ENCODE measurements around the gene PRIM2.
"Not testable (repeated sequence)": the region's sequence is repeated elsewhere in the genome, so short reads cannot be mapped to it uniquely, and the experiment has no call there.

Gene PRIM2

DNA sequence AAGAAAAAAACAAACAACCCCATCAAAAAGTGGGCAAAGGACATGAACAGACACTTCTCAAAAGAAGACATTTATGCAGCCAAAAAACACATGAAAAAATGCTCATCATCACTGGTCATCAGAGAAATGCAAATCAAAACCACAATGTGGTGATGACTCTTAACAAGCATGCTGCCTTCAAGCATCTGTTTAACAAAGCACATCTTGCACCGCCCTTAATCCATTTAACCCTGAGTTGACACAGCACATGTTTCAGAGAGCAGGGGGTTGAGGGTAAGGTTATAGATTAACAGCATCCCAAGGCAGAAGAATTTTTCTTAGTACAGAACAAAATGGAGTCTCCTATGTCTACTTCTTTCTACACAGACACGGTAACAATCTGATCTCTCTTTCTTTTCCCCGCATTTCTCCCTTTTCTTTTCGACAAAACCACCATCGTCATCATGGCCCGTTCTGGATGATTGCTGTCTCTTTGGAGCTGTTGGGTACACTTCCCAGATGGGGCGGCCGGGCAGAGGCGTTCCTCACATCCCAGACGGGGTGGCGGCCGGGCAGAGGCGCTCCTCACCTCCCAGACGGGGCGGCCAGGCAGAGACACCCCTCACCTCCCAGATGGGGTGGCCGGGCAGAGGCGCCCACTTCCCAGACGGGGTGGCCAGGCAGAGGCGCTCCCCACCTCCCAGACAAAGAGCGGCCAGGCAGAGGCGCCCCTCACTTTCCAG is 7.2 kb upstream of the PRIM2 start:
- not testable (repeated sequence) for DNase-seq

DNA sequence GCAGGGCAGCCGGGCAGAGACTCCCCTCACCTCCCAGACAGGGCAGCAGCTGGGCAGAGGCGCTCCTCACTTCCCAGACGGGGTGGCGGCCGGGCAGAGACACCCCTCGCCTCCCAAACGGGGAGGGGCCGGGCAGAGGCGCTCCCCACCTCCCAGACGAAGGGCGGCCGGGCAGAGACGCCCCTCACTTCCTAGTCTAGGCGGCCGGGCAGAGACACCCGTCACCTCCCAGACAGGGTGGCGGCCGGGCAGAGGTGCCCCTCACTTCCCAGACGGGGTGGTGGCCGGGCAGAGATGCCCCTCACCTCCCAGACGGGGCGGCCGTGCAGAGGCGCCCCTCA is 6.6 kb upstream of the PRIM2 start:
- no peak for DNase-seq

DNA sequence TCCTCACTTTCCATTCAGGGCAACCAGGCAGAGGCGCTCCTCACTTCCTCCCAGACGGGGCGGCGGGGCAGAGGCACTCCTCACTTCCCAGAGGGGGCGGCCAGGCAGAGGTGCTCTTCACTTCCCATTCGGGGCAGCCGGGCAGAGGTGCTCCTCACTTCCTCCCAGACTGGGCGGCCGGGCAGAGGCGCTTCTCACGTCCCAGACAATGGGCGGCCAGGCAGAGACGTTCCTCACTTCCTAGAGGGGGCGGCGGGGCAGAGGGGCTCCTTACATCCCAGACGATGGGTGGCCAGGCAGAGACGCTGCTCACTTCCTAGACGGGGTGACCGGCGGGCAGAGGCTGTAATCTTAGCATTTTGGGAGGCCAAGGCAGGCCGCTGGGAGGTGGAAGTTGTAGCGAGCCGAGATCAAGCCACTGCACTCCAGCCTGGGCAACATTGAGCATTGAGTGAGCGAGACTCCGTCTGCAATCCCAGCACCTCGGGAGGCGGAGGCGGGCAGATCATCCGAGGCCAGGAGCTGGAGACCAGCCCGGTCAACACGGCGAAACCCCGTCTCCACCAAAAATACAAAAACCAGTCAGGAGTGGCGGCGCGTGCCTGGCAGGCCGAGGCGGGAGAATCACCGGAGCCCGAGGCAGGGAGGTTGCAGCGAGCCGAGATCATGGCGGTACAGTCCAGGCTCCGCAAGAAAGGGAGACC is 6.0 kb upstream of the PRIM2 start:
- not testable (repeated sequence) for DNase-seq

DNA sequence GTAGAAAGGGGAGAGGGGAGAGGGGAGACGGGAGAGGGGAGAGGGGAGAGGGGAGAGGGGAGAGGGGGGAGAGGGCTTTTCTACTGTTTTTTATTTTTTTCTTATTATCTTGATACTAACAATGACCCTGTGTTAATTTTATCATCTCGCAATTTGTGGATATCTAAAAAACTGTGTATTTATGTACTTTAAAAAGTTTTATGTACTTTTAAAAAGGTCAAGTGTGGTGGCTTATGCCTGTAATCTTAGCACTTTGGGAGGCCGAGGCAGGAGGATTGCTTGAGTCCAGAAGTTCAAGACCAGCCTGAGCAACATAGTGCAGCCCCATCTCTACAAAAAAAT is 5.5 kb upstream of the PRIM2 start:
- no peak for DNase-seq

DNA sequence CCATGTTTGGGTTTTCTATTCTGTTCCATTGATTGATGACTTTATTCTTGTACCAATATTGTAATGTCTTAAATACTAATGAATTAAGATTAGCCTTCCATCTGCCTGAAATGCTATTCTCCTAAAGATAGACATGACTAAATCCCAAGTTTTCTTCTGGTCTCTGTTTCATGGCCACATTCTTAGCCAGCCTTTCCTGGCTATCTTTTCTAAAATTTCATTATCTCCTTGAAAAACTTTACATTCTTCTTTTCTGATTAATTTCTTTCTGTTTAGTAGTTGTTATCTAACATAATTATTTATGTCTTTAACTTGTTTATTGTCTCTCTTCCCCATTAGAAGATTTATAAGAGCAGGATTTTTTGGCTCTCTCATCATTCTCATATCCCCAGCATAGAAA is 4.4 kb upstream of the PRIM2 start:
- DNase-seq = no peak

DNA sequence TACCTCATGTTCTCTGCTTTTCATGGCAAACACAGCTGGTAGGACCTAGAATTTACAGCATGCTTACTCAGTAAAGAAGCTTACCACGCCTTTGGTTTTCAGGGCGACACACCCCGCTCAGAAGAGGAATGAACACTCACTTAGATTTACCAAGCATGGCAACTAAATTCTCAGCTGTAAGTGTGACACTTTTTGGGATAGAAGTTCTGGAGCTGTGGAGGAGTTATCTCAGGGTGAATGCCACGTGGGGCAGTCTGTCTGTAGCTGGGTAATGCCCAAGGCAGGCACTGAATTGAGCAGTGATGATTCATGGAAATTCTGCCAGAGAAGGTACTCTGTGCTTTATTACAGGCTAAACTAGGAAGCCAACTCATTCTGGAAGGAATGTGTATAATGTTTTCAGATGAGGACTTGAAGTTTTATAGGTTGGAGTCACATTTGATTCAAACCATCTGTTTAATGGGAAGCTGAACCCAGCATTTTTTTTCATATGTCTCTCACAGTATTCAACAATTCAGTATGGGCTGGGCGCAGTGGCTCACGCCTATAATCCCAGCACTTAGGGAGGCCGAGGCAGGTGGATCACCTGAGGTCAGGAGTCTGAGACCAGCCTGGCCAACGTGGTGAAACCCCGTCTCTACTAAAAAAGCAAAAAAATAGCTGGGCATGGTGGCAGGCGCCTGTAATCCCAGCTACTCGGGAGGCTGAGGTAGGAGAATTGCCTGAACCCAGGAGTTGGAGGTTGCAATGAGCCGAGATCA is 3.5 kb upstream of the PRIM2 start:
- no peak for DNase-seq

DNA sequence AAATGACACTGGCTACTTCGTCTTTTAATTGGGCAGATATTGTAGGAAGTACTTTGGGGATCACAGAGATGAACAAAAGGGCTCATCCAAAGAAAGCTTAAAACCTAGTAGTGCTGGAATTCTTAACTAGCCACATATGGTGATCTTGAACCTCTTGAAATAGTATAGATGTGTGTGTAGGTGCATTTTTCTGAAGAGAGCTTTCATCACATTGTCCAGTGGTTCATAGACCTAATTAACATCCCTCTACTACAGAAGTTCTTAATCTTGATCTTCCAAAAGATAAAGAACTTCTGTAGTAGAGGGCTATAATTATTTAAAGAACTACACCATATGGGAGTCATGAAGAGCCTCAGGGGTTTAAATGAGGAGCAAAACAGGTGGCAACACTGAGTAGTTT is 2.3 kb upstream of the PRIM2 start:
- DNase-seq = no peak

DNA sequence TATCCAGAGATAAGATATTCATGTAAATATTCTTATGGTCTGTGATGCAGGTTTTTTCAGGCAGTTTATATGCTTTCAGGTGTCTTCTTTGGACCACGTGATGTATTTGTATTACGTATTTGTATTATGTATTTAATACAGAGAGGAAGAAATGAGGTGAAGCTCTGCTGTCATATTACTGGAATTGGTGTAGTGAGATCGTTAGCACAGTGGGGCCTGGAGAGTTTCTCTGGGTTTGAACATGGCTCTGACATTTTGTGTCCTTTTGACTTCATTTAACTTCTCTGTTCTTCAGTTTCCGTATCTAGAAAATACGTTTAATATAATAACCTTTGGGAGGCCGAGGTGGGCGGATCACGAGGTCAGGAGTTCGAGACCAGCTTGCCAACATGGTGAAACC is 1.6 kb upstream of the PRIM2 start:
- no peak for DNase-seq

DNA sequence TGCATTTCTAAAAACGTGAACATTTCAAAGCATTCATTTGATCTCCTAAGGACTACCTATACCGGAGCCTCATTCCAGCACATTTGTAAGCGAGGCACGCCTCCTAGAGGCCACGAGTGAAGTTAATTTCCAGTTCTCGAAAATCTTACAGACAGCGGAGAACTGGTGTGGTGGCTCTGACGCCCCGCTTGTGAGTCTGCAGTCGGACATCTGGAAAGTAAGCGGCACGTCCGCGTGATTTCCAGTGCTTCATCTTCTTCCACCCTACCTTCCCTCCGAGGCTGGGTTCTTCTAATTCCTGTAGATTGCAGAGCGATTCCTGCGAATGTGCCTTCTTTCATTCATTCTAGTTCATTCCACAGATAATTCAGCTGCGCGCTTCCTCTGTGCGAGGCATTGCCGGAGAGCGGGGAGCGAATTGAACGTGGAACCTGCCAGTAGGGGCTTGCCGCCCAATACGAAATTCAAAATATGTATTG is 810 bp upstream of the PRIM2 start:
- peak; percentile 53 for DNase-seq

DNA sequence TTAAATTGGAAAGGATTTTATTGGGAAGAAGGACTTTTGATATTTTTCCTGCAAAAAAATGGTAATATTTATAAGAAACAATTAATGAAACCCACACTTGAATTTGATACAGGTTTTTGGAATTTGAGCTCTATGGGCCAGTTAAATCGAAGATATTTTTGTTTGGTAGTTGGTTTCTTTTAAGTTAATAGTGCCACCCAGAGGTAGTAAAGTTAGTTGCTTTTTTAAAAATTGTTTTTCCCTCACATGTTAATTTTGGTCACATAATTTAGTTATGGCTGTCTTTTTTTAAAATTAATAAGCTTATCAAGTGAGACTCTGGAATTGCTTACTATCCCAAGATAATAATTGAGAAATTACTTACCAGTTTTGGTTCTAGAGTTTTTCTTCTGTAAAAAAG is 7.1 kb downstream of the PRIM2 start:
- DNase-seq = no peak

DNA sequence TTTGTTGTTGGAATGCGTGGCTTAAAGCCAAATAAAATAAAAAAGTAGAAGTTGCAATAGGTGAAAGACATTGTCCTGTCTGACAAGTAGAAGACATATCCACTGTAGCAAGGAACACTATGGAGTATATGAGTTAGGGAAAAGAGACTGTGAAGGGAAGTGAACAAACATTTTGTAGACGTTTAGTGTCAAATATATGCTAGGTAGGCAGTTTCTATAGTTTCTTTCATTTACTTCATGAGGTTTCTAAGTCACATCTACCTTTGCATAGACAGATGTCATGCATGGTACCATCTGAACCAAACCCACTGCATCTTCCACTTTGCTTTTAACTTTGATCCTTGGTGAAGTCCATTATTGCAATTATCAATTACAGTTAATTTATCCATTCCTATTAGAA is 9.9 kb downstream of the PRIM2 start:
- DNase-seq = no peak

DNA sequence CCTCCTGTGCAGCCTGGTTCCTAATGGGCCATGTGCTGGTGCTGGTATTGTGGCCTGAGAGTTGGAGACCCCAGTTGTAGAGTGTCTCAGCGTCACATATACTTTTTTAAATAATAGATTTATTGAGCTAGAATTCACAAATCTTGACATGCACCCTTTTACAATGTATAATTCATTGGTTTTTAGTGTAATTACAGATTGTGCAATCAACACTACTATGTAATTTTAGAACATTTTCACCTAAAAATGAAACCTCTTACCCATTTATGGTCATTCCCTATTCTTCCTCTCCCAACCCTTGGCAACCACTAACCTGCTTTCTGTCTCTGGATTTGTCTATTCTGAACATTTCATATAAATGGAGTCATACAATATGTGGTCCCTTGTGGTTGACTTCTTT is 10.6 kb downstream of the PRIM2 start:
- DNase-seq = no peak

DNA sequence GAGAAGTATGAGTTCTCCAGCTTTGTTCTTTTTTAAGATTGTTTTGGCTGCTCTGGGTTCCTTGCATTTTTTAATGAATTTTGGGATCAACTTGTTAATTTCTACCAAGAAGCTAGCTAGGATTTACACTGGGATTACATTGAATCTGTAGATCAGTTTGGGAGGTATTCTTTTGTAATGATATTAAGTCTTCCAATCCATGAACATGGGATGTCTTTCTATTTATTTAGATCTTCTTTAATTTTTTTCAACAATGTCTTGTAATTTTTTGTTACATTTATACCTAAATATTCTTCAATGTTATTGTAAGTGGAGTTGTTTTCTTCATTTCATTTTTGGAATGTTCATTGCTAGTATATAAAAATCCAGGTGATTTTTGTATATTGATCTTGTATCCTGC is 12.5 kb downstream of the PRIM2 start:
- DNase-seq = no peak

DNA sequence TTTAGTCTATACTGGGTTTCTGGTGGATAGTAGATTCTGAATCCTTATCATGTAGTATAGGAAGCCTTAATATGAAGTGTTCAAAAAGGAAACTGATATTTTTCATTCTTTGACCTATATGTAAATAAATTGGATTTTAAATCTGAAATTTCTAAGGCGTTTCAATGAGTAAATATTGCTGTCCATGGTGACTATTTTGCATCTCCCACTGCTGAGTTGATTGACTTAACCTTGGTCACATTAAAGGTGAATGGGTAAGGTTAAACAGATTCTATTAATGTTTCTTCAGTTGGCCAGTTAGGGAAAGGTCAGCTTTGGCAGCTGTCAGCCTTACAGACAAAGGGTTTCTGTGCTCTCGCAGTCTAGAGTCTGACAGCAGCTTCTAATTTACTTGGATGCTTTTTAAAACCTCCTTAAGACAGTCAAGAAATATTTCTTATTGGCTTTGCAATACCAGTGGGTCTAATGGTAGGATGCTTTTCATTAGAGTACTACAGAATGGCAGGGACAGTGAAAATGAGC is 24.8 kb downstream of the PRIM2 start:
- DNase-seq = no peak

DNA sequence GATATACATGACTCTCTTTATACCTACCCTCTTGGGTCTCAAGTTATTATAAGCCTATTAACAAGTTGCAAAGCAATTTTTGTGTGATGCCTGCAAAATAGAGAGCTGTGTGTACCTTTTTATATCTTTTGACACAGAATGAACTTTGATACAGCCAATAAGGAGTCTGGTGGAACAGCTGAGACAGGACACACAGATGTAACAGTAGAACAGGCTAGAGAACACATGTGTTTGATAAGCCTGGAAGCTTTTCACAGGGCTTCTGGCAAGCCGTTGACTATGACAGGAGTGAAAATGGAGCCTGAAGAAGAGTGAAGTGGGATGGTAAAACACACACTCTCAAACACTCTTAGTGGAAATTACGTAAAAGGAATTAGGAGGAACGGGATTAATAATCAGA is 25.9 kb downstream of the PRIM2 start:
- DNase-seq = not testable (repeated sequence)

DNA sequence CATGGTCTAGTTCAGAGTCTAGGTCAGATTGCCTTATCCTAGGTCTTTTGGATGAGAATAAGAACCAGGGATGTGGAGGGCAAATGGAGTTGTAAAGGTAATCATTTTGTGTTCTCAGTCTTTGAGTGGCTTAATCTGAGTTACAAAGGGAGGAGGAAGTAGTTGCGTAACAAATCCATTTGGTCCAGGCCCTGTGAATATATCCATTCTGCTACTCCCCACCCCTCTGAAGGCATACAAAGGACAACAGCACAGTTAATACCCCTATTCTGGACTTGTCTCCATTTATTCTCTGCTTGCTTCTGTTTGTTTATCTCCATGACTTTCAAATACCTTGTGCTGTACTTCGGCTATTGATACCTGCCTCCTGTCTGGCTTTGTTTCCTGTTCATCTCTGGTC is 29.3 kb downstream of the PRIM2 start:
- DNase-seq = not testable (repeated sequence)

DNA sequence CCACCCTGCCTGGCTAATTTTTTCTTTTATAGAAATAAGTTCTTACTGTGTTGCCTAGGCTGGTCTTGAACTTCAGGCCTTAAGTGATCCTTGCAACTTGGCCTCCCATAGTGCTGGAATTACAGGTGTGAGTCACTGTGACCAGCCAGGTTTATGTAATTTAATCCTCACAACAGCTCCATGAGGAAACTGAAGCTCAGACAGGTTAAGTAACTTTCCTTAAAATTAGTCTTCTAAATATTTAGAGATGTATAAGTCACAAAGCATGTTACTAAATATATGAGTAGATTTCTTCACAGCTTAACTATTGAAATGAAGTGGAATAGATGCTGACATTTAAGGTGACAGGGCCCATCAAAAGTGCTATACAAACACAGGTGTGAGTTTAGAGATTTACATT is 30.2 kb downstream of the PRIM2 start:
- not testable (repeated sequence) for DNase-seq

DNA sequence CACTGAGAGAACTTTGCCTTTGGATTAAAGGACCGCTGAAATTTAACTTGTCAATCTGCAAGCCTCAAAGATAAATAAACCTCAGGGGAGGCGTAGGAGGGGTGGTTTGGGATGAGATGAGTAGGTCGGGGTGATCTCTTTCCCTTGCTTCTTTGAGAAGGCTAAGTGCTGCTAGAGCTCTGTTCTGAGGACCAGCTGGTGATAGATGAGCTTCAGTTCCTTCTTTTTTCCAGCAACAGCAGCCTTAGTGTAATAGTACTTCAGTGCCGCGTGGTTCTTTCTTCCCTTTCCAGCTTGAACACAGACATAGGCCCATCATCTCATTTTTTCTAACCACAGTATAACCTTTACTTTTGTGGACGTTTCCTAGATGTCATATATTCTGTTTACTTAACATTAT is 33.0 kb downstream of the PRIM2 start:
- DNase-seq = not testable (repeated sequence)

DNA sequence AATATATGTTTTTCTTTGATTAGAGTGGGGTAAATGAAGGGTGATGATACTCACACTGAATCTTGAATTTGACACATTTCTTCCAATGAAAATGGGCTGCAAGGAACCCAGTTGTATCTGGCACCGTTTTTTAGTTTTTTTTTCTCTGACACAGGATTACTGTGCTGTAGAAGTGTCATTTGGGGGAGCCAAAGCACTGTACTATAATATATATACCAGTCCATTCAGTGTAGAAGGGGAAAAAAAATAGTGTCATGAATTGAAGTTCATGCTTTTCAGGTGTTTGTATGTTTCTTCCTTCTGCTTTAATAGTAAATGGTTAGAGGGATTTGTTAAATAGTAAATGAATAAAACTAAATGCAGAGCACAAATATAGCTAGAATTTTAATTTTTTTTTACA is 35.2 kb downstream of the PRIM2 start:
- DNase-seq = not testable (repeated sequence)

DNA sequence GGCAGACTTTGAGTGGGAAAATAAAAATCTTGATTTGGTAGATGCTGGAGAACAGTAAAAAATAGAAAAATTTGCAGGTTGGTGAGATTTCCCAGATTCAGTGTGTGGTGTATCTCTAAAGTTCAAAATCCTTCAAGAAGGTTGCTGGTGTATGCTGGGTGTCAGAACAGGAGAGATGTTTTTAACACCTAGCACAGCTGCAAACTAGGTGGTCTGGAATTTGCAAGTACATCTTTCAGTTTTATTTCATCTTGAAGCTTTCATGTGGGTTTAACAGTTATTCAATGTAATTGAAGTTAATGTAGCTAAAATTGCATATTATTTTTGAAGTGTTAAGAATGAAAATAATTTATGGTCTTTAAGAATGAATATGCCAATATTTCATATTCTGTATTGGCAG is 40.9 kb downstream of the PRIM2 start:
- not testable (repeated sequence) for DNase-seq

DNA sequence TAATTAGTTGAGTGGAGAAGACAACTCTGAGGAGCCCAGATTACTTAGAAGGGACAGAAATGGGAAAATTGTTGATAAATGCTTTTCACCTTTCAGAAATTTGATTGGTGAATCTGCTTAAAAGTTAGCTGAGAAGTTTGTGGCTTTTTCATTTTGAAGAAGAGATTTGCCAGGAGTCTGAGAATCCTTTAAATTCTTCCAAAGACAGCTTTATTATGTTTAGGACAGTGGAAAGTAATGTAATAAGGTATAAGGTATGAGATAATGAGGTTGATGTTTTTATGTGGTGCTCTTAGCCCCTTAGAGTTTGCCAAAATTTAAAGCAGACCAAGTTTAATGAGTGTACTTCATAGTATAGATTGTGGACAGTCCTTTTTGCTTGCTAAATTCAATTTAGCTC is 42.3 kb downstream of the PRIM2 start:
- DNase-seq = not testable (repeated sequence)

DNA sequence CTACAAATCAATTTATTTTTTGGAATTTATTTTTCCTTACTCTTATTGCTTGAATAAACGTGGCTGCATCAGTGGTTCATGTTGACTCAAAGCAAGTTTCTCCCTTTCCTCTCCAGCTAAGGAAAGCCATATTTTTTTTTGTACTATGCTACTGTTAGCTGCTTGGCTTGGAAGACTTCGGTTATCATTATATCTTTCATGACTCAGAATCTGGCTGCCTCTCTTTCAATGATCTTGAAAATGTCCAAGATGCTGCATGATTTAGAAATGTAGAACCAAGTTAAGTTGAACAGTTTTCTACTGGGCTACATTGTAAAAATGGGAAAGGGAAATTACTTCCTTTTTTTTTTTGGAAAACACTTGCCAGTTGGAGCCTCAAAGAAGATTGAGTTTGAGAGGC is 44.9 kb downstream of the PRIM2 start:
- DNase-seq = not testable (repeated sequence)

DNA sequence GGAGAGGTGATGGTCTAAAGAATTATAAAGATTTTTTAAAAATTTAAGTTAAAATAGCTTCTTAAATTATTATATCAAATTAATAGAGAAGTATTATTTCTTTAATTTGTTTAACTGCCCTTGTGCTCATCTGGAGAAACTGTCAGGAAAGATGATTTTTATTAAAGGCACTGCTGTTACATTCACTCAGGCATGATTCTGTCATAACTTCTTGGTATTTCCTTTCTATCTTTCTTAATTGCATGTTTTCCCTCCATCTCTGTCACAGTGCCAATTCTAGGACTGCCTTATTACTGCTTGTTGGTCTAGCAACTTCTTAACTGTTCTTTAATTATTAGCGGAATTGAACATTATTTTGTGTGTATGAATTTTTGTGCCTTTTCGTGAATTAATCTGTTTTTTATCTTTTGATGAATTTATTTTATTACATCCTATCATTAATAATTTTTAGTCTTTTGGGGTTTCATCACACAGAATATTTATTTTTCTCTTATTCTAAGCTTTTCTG is 47.7 kb downstream of the PRIM2 start:
- DNase-seq = not testable (repeated sequence)
